ENCODE data around the gene EXOC6. TPM values are rescaled to one million over a fixed set of nuclear protein-coding genes. Genes with fewer than 3 reads are reported as not detected.

EXOC6 gene
- total and polyA plus RNA-seq, 7 donors, result 7.4 to 27.8 (median 14.4) TPM

GRCh38 chr10:93106631-93107072, 258.3 kb downstream of the EXOC6 start:
- H3K27me3 ChIP-seq (ENCODE audit: insufficient read depth in 3 of 3, low read length in 2 of 3), result no peaks in the 10 kb centered on the region
- no peak for DNase-seq
- H3K27ac ChIP-seq, result no peak overlapping the region
- no peaks in the 10 kb centered on the region for H3K4me1 ChIP-seq
- 57 to 74% (median 63%) methylated on average over 2 of the region's 2 CpGs for WGBS, 3 donors
- H3K36me3 ChIP-seq (ENCODE audit: insufficient read depth in 1 of 2, low read depth in 1 of 2), result no peaks in the 10 kb centered on the region
- H3K9me3 ChIP-seq, result no peaks in the 10 kb centered on the region
- intact Hi-C loops (cut with DNase I), result no loop called here
- TF ChIP-seq CTCF (IDR thresholded peaks at IDR 0.05), result no peak
- ATAC-seq, result no peak
- H3K4me3 ChIP-seq, result no peak overlapping the region

Other genes starting within 250 kb of the EXOC6 start
- gene HHEX, start 158.6 kb upstream of the EXOC6 start, total RNA-seq, result 1 to 10 TPM; 1.7 to 3.3 (median 2.6) TPM
- gene HHEX, start 158.6 kb upstream of the EXOC6 start, polyA plus RNA-seq, result 1 to 10 TPM; 1.5 to 2.0 (median 1.9) TPM
- gene CYP26C1, start 212.3 kb downstream of the EXOC6 start, total RNA-seq, result under 1 TPM in 1 of 4 donors, not detected in 3; 0.06 TPM
- under 1 TPM in 2 of 3 donors, not detected in 1; 0.01 to 0.03 TPM for gene CYP26C1, start 212.3 kb downstream of the EXOC6 start, polyA plus RNA-seq
- not detected for gene CYP26A1, start 225.4 kb downstream of the EXOC6 start, total RNA-seq
- under 1 TPM in 1 of 3 donors, not detected in 2; 0.04 TPM for gene CYP26A1, start 225.4 kb downstream of the EXOC6 start, polyA plus RNA-seq

Data from psoas muscle (tissue), 8 donors.